ENCODE results near the gene SGK1.
A peak's percentile ranks its signal among the peaks of the same experiment; 100 is the strongest.
"Not testable (repeated sequence)": the region's sequence is repeated elsewhere in the genome, so short reads cannot be mapped to it uniquely, and the experiment has no call there.

The SGK1 gene

GRCh38 chr6:134261766-134262165, 56.1 kb downstream of the SGK1 start:
- no peak for TF ChIP-seq CTCF (IDR thresholded peaks at IDR 0.05)
- peaks cover 45% of the 10 kb centered on the region for H3K79me2 ChIP-seq
- no peaks in the 10 kb centered on the region for H3K9me3 ChIP-seq (ENCODE audit: control insufficient read depth, low read length)
- no peaks in the 10 kb centered on the region for H3K27me3 ChIP-seq (ENCODE audit: control insufficient read depth, insufficient read depth, low read length)
- H3K36me3 ChIP-seq (ENCODE audit: control insufficient read depth, insufficient read depth, low read length): no peaks in the 10 kb centered on the region
- H3K4me1 ChIP-seq: no peaks in the 10 kb centered on the region
- no peak overlapping the region for H3K4me3 ChIP-seq (ENCODE audit: low read depth, low read length)
- H3K27ac ChIP-seq: no peak overlapping the region
- no peak overlapping the region for H3K9ac ChIP-seq
- no peak overlapping the region for H3K4me2 ChIP-seq (ENCODE audit: low read length)
- H2AFZ ChIP-seq: no peak overlapping the region

GRCh38 chr6:134258849-134259306, 59.0 kb downstream of the SGK1 start:
- peaks cover 9% of the 10 kb centered on the region for H3K4me1 ChIP-seq
- H3K27me3 ChIP-seq (ENCODE audit: control insufficient read depth, insufficient read depth, low read length): no peaks in the 10 kb centered on the region
- peaks cover 46% of the 10 kb centered on the region for H3K79me2 ChIP-seq
- TF ChIP-seq CTCF (IDR thresholded peaks at IDR 0.05): no peak
- H3K4me2 ChIP-seq (ENCODE audit: low read length): no peak overlapping the region
- no peak overlapping the region for H3K27ac ChIP-seq
- H2AFZ ChIP-seq: no peak overlapping the region
- H3K9ac ChIP-seq: no peak overlapping the region
- H3K4me3 ChIP-seq (ENCODE audit: low read depth, low read length): no peak overlapping the region
- peaks cover 3% of the 10 kb centered on the region for H3K36me3 ChIP-seq (ENCODE audit: control insufficient read depth, insufficient read depth, low read length)
- no peaks in the 10 kb centered on the region for H3K9me3 ChIP-seq (ENCODE audit: control insufficient read depth, low read length)

- TF ChIP-seq CTCF (IDR thresholded peaks at IDR 0.05): no peak
- no peak overlapping the region for H2AFZ ChIP-seq
- H3K27me3 ChIP-seq (ENCODE audit: control insufficient read depth, insufficient read depth, low read length): no peaks in the 10 kb centered on the region
- no peak overlapping the region for H3K9ac ChIP-seq
- no peak overlapping the region for H3K4me3 ChIP-seq (ENCODE audit: low read depth, low read length)
- no peak overlapping the region for H3K4me2 ChIP-seq (ENCODE audit: low read length)
- H3K79me2 ChIP-seq: peaks cover 33% of the 10 kb centered on the region
- no peak overlapping the region for H3K27ac ChIP-seq
- H3K9me3 ChIP-seq (ENCODE audit: control insufficient read depth, low read length): no peaks in the 10 kb centered on the region
- H3K36me3 ChIP-seq (ENCODE audit: control insufficient read depth, insufficient read depth, low read length): peaks cover 3% of the 10 kb centered on the region
- peaks cover 21% of the 10 kb centered on the region for H3K4me1 ChIP-seq
Observed at GRCh38 chr6:134257516-134257915, 60.4 kb downstream of the SGK1 start.

- no peak for TF ChIP-seq CTCF (IDR thresholded peaks at IDR 0.05)
- no peak overlapping the region for H3K27ac ChIP-seq
- H3K79me2 ChIP-seq: peaks cover 31% of the 10 kb centered on the region
Observed at GRCh38 chr6:134256862-134257261, 61.0 kb downstream of the SGK1 start.

GRCh38 chr6:134255280-134255679, 62.6 kb downstream of the SGK1 start:
- not testable (repeated sequence) for H3K4me3 ChIP-seq (ENCODE audit: low read depth, low read length); H3K4me2 ChIP-seq (ENCODE audit: low read length); H3K9ac ChIP-seq; H2AFZ ChIP-seq; H3K9me3 ChIP-seq (ENCODE audit: control insufficient read depth, low read length); H3K36me3 ChIP-seq (ENCODE audit: control insufficient read depth, insufficient read depth, low read length); H3K27me3 ChIP-seq (ENCODE audit: control insufficient read depth, insufficient read depth, low read length)
- peaks cover 41% of the 10 kb centered on the region for H3K4me1 ChIP-seq
- peak overlapping the region; percentile 98 for H3K27ac ChIP-seq
- peaks cover 27% of the 10 kb centered on the region for H3K79me2 ChIP-seq

More at GRCh38 chr6:134256862-134257261, 61.0 kb downstream of the SGK1 start:
- H3K9ac ChIP-seq: no peak overlapping the region
- H3K27me3 ChIP-seq (ENCODE audit: control insufficient read depth, insufficient read depth, low read length): no peaks in the 10 kb centered on the region
- peaks cover 25% of the 10 kb centered on the region for H3K4me1 ChIP-seq
- H3K4me2 ChIP-seq (ENCODE audit: low read length): no peak overlapping the region
- H3K9me3 ChIP-seq (ENCODE audit: control insufficient read depth, low read length): no peaks in the 10 kb centered on the region
- peaks cover 3% of the 10 kb centered on the region for H3K36me3 ChIP-seq (ENCODE audit: control insufficient read depth, insufficient read depth, low read length)
- no peak overlapping the region for H3K4me3 ChIP-seq (ENCODE audit: low read depth, low read length)
- H2AFZ ChIP-seq: no peak overlapping the region

Data from parathyroid adenoma (tissue), 2 donors.